ENCODE results near the gene QPRT.

- TF ChIP-seq EZH2 (IDR thresholded peaks at IDR 0.05; ENCODE audit: borderline replicate concordance, low read depth, low read length, severe bottlenecking) (no peak), CTCF (IDR thresholded peaks at IDR 0.05; ENCODE audit: borderline replicate concordance, extremely low read depth, low read length, poor library complexity, severe bottlenecking) (peak; percentile 78)
These were observed 21.4 kb downstream of the QPRT start for GRCh38 chr16:29700253-29700987.

All from DND-41 (cell line).